ENCODE measurements around the gene PRDM16. TPM values are rescaled to one million over a fixed set of nuclear protein-coding genes. Genes with fewer than 3 reads are reported as not detected.
A peak's percentile ranks its signal among the peaks of the same experiment; 100 is the strongest.

The PRDM16 gene
- total and polyA plus RNA-seq, 2 experiments from 2014 or later: 41.8 to 55.8 TPM

GRCh38 chr1:3193811-3194210, 124.8 kb downstream of the PRDM16 start:
- no peak overlapping the region for H3K27ac ChIP-seq
- no peak for DNase-seq (ENCODE audit: low read depth in 1 of 2, low spot score in 1 of 2)
- H3K4me1 ChIP-seq (ENCODE audit: low read depth): peaks cover 29% of the 10 kb centered on the region
- peaks cover 3% of the 10 kb centered on the region for H3K36me3 ChIP-seq
- peaks cover 2% of the 10 kb centered on the region for H3K9me3 ChIP-seq (ENCODE audit: low read depth)
- no peak overlapping the region for H3K4me3 ChIP-seq
- no peaks in the 10 kb centered on the region for H3K27me3 ChIP-seq
- TF ChIP-seq, protein P1, sequence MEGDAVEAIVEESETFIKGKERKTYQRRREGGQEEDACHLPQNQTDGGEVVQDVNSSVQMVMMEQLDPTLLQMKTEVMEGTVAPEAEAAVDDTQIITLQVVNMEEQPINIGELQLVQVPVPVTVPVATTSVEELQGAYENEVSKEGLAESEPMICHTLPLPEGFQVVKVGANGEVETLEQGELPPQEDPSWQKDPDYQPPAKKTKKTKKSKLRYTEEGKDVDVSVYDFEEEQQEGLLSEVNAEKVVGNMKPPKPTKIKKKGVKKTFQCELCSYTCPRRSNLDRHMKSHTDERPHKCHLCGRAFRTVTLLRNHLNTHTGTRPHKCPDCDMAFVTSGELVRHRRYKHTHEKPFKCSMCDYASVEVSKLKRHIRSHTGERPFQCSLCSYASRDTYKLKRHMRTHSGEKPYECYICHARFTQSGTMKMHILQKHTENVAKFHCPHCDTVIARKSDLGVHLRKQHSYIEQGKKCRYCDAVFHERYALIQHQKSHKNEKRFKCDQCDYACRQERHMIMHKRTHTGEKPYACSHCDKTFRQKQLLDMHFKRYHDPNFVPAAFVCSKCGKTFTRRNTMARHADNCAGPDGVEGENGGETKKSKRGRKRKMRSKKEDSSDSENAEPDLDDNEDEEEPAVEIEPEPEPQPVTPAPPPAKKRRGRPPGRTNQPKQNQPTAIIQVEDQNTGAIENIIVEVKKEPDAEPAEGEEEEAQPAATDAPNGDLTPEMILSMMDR (IDR thresholded peaks at IDR 0.05; ENCODE audit: low read depth, low read length): no peak

DNA sequence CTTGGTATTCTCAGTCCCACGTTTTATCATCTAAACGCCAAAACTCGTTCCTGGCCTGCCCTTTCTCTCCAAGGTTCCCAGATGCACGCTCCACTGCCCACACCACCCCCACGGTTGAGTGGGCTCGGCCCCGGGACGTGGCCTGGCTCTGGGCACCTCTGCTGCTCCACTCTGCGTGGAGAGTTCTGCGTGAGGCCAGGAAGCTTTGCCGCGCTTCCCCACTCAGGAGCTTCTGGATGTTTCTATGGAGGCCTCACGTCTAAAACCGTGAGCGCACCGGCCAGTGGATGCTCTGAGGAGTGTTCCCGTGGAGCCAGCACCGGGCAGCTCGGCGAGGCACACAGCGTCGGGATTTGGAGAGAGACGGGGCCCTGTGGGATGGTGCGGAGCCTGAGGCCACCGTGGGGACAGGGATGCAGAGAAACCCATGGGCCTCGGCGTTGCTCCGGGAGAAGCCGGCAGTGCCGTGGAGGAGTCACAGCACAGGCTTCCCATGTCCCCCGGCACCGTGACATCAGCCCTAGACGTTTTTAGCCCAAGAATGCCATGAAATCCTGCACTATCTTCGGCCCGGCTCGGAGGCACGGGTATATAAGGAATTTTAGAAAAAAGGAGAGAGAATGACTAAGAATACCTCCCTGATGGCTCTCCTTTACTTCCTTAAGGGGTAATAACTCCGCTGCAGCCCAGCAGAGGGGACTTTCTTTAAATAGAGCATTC, 125.9 kb downstream of the PRDM16 start:
- Histone ChIP-seq H3K9me3 (ENCODE audit: low read depth) (peaks cover 2% of the 10 kb centered on the region), H3K4me3 (no peak overlapping the region), H3K27me3 (no peaks in the 10 kb centered on the region), H3K36me3 (peaks cover 3% of the 10 kb centered on the region), H3K4me1 (ENCODE audit: low read depth) (peaks cover 39% of the 10 kb centered on the region), H3K27ac (peak overlapping the region; percentile 17)
- TF ChIP-seq, protein P1 (IDR thresholded peaks at IDR 0.05; ENCODE audit: low read depth, low read length): no peak
- DNase-seq (ENCODE audit: low read depth in 1 of 2, low spot score in 1 of 2): no peak

GRCh38 chr1:3195480-3195815, 126.4 kb downstream of the PRDM16 start:
- no peak for DNase-seq (ENCODE audit: low read depth in 1 of 2, low spot score in 1 of 2)
- TF ChIP-seq, protein P1 (IDR thresholded peaks at IDR 0.05; ENCODE audit: low read depth, low read length): no peak
- no peaks in the 10 kb centered on the region for H3K27me3 ChIP-seq
- H3K9me3 ChIP-seq (ENCODE audit: low read depth): peaks cover 2% of the 10 kb centered on the region
- no peak overlapping the region for H3K4me3 ChIP-seq
- no peak overlapping the region for H3K27ac ChIP-seq
- H3K4me1 ChIP-seq (ENCODE audit: low read depth): peaks cover 41% of the 10 kb centered on the region
- H3K36me3 ChIP-seq: peaks cover 3% of the 10 kb centered on the region

DNA sequence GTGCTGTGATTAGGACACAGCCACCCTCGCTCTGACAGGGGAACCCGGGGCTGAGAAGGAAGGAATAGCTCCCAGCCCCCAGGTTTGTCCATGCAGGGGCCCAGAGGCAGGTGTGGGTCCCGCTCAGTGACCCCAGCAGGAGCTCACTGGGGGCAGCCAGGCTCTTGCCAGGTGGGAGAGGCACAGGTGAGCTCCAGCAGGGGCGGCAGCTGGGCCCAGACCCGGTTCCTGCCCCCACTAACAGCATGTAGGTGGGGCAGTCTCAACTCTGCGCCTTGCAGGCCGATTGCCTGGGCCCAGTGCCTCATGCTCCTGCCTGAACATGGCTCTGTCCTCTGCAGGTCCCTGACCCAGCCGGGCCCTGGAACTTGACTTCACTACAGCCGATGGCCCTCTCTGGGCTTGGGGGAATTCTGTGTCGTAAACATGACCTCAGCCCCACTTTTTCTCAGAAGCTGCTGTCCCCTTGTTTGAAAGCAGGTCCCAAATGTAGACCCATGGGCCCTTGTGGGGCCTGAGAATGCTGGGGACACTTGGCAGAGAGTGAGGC, 127.0 kb downstream of the PRDM16 start:
- H3K27ac ChIP-seq: peak overlapping the region; percentile 88
- DNase-seq (ENCODE audit: low read depth in 1 of 2, low spot score in 1 of 2): no peak
- H3K36me3 ChIP-seq: peaks cover 3% of the 10 kb centered on the region
- TF ChIP-seq, protein P1 (IDR thresholded peaks at IDR 0.05; ENCODE audit: low read depth, low read length): no peak
- no peak overlapping the region for H3K4me3 ChIP-seq
- H3K9me3 ChIP-seq (ENCODE audit: low read depth): peaks cover 2% of the 10 kb centered on the region
- peaks cover 41% of the 10 kb centered on the region for H3K4me1 ChIP-seq (ENCODE audit: low read depth)
- no peaks in the 10 kb centered on the region for H3K27me3 ChIP-seq

- no peaks in the 10 kb centered on the region for H3K27me3 ChIP-seq
- H3K9me3 ChIP-seq (ENCODE audit: low read depth): no peaks in the 10 kb centered on the region
- no peak overlapping the region for H3K4me3 ChIP-seq
- H3K27ac ChIP-seq: peak overlapping the region; percentile 88
- TF ChIP-seq, protein P1 (IDR thresholded peaks at IDR 0.05; ENCODE audit: low read depth, low read length): no peak
- peaks cover 41% of the 10 kb centered on the region for H3K4me1 ChIP-seq (ENCODE audit: low read depth)
- H3K36me3 ChIP-seq: no peaks in the 10 kb centered on the region
- DNase-seq (ENCODE audit: low read depth in 1 of 2, low spot score in 1 of 2): no peak
Measured at GRCh38 chr1:3196577-3197245, 127.7 kb downstream of the PRDM16 start.

Data from cardiac muscle cell (in vitro differentiated cells and primary cell).